Fibroblast of skin of left biceps (primary cell): ENCODE measurements around the gene SPATA6L.
"Not testable (repeated sequence)": the region's sequence is repeated elsewhere in the genome, so short reads cannot be mapped to it uniquely, and the experiment has no call there.

Source experiments
- DNase-seq, 2 experiments: peaks; one replicate each; pipeline ENCODE4 v3.0.0-alpha.2; 2013; ENCODE audit warnings: low read depth in 2 of 2

SPATA6L gene

GRCh38 chr9:4638968-4639367 is 27.3 kb downstream of the SPATA6L start:
- DNase-seq = no peak

- DNase-seq = peak in 1 of 2 experiments; percentile 11
Observed at GRCh38 chr9:4630836-4631235, 35.4 kb downstream of the SPATA6L start.

- DNase-seq = no peak
Observed at GRCh38 chr9:4622016-4622415, 44.3 kb downstream of the SPATA6L start.

- DNase-seq = no peak
Observed at GRCh38 chr9:4620881-4621555, 45.3 kb downstream of the SPATA6L start.

GRCh38 chr9:4620057-4620765 is 46.1 kb downstream of the SPATA6L start:
- no peak for DNase-seq

DNA sequence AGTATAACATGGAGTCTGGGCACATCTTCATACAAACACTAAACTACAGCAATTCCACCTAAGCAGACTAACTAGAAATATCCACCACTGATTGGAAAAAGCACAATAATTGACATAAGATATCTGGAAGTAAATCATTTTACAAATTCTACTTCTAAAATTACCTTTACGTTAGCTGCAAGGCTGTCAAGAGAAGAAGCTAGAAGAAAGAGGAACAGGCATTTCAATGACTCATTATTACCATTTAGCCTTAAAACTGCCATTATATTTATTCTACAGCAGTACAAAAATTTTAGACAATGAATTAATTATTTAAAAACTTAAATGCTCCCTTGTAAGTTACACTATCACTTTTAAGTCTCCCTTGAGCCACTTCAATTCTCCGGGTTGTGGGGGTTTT is 47.6 kb downstream of the SPATA6L start:
- DNase-seq = no peak

DNA sequence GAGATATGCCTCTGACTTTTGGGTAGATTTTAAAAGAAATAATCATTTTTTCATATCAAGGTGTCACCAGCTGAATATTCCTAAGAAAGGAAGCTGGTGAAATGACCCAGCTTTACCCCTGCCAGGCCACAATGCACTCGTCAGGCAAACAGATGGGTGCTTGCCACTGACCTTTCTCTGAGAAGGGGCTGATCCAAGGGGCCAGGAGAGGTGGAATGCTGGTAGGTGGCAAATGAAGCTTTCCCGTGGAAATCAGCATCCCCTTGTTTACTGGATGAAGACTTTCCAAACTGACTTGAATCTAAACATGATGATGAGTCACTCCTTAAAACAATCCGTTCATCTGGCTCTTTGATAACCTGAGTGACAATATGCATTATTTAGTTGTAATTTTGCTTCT is 48.5 kb downstream of the SPATA6L start:
- no peak for DNase-seq

DNA sequence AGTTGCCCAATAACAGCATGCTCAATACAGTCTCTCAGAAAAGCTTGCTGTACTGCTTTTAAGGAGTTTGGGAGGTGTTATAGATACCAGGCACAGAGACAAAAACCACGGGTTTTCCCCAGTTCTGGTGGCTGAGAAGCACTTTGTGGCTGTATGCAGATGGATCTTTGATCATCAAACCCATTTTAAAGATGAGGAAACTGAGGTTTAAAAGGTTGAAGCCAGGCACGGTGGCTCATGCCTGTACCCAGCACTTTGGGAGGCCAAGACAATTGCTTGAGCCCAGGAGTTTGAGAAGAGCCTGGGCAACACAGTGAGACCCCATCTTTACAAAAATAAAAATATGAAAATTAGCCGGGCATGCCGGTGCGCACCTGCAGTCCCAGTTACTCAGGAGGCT is 50.5 kb downstream of the SPATA6L start:
- DNase-seq = no peak

DNA sequence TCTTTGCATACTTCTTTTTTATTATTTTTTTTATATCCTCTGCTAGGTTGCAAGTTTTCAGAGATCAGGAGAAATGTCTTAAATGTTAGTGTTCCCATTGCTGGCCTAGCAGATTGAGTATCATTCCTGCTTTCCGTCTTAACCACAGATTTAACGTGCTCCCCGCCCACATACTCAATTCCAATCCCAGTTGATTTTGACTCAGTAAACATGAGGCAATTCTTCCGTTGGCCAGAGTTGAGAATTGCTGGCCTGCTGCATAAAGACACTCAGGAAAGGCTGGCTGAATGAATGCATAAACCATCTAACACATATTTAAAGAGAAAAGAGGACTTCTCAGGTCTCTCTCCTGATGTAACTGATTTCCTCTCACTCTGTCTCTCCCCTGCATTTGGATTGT is 51.0 kb downstream of the SPATA6L start:
- DNase-seq = peak in 1 of 2 experiments; percentile 17

DNA sequence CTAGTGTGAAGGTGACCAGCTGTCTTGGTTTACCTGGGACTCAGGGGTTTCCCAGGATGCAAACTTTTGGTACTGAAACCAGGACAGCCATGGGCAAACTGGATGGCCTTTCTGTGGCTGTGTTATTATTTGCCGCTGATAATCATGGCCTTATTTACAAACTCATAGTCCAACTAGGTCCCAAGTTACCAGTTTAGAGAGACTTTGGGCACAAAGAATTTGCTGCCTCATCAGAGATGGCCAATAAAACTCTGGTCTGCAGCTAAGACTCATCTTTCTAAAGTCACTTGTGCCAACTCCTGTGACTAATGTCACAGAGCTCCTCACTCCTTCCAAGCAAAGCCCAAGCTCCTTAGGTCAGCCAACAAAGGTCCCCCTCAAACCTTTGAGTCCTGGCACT is 51.7 kb downstream of the SPATA6L start:
- no peak for DNase-seq

DNA sequence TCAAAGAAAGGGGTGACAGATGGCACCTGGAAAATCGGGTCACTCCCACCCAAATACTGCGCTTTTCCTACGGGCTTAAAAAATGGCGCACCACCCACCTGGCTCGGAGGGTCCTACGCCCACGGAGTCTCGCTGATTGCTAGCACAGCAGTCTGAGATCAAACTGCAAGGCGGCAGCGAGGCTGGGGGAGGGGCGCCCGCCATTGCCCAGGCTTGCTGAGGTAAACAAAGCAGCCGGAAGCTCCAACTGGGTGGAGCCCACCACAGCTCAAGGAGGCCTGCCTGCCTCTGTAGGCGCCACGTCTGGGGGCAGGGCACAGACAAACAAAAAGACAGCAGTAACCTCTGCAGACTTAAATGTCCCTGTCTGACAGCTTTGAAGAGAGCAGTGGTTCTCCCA is 60.2 kb downstream of the SPATA6L start:
- DNase-seq = not testable (repeated sequence)

DNA sequence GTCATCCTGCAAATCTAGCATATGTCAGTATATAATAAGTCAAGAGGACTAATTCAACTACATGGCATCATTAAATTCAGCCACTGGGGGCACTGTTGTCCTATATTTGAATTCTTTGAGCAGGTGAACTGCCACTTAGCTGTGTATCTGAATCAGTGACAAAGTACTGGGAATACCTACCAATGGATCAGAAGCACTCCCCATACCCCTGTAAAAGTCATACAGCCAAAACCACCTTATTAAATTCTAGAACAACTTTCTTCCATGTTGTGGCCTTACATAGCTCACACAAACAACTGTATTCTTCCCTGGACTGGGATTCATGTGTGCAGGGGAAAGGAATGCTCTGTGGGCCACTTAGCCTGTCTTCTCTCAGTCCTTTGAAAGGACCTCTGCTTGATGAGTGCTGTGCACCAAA is 61.6 kb downstream of the SPATA6L start:
- peak; percentile 13 to 19 for DNase-seq

DNA sequence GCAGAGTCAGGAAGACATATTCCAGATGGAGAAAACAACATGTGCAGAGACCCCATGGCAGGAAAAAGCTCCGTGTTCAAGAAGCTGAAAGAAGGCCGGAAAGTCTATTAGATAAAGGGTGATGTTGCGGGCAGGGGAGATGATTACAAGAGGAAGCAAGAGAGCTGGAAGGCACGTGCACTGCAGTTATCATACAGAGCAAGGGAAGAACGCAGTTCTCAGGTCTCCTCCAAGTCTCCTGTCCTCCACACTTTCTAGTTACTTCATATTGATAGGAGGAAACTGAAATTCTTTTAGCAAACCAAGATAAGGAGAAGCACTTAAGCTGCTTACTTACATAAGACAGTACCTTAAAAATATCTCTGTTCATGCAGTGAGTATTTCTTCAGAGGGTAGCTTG is 62.5 kb downstream of the SPATA6L start:
- no peak for DNase-seq

GRCh38 chr9:4600368-4600767 is 65.9 kb downstream of the SPATA6L start:
- DNase-seq = no peak

GRCh38 chr9:4596165-4596922 is 69.9 kb downstream of the SPATA6L start:
- no peak for DNase-seq

DNA sequence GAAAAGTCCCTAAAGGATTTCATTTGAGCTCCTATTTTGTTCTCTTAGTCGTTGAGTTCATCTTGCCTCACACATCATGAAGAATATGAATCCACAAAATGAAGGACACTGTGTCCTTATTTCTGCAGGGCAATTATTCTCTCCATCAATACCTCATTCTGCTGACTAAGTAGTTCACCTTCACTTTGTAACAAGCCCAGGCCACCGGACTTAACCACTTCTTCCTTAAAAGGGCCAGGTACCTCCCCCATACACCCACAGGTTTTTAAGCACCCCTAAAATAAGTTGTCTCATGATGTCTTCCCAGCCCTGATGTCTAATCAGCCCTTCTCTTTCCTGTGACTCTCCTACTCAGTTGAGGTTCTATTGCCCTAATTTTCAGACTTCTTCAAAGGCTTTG is 71.3 kb downstream of the SPATA6L start:
- no peak for DNase-seq

DNA sequence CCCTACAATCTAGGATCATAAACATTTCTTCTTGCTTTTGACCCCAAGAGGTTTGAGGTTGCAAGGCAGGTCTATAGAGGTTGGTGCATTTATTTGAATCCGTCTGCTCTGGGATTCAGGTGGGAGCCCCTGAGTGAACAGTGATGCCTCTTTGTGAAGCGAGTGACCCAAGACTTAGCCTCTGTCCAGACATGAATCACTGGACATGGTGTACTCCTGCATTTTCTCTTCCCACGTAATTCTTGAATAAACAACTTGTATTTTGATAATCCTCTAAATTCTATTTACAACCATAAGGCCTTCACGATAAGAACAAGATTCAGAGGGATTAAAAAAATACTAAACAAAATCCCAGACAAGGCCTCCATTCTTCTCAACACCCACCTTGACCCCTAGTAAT is 71.7 kb downstream of the SPATA6L start:
- DNase-seq = no peak

GRCh38 chr9:4592886-4593285 is 73.4 kb downstream of the SPATA6L start:
- DNase-seq = no peak

- no peak for DNase-seq
Observed at GRCh38 chr9:4592295-4592694, 74.0 kb downstream of the SPATA6L start.

DNA sequence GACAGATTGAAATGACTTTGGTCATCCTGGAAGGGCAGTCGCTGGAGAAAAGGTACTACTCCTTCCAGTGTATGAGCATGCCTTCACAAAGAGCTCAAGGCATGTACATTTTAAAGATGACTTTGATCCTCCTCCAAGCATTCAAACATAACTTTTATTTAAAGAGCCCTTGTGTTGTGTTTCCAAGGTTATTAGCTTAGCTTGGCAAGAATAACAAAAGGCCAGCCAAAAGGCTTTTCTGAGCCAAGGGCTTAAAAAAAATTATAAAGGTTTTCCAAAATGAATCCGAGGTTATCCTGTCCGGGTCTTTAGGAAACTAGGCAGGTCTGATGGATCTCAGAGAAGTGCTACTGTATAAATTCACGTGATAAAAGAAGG is 75.2 kb downstream of the SPATA6L start:
- DNase-seq = no peak

DNA sequence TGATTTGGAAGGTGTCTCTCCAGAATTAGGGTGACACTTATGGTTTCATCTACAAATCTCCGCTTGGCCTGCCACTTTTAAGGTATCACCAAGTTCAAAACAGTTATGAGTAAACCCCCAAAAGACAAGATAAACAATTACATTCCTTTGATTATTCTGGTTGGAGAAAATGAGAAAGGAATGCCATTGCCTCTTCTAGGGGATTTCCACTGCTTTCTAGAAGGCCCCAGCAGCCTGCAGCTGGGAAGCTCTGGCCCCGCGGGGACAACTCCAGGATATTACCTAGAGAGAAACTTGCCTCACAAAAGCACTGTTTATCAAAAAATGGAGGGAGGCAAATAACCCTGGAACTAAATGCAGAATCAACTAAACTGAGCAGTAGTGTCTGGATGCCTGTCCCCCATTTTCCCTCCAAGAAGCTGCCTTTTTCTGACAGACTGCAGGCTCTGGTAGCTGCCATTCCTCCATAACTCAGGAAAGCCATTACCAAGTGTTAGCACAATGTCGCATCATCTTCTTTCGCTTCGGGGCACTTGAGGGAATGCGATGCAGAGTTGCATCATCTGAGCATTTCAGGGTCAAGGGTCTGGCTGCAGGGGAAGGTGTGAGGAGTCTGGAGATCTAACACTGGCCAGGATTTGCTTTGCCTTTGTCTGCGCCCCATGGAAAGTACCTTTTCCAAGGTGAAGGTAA is 75.7 kb downstream of the SPATA6L start:
- no peak for DNase-seq

GRCh38 chr9:4588721-4589120 is 77.6 kb downstream of the SPATA6L start:
- DNase-seq = no peak
